Fibroblast of lung (primary cell): ENCODE results near the gene PIP4K2B.

ENCODE experiments used
- EZH2 ChIP-seq: IDR thresholded peaks from 2 replicates; pipeline ENCODE4 v1.5.1; 2012; ENCODE audit warnings: low read length, control low read depth, mild to moderate bottlenecking; ENCODE audit errors: missing control alignments
- TF ChIP-seq, protein P1 (sequence below), 2 donors: IDR thresholded peaks in 1 of 2; conservative IDR thresholded peaks in 1 of 2; 1 replicate in 1 of 2; 2 replicates in 1 of 2; pipeline ENCODE4 v1.5.1; 2011 to 2012; ENCODE audit warnings: low read length in 2 of 2, control low read depth in 1 of 2, inconsistent platforms in 1 of 2, low read depth in 1 of 2, mild to moderate bottlenecking in 1 of 2

DNA sequence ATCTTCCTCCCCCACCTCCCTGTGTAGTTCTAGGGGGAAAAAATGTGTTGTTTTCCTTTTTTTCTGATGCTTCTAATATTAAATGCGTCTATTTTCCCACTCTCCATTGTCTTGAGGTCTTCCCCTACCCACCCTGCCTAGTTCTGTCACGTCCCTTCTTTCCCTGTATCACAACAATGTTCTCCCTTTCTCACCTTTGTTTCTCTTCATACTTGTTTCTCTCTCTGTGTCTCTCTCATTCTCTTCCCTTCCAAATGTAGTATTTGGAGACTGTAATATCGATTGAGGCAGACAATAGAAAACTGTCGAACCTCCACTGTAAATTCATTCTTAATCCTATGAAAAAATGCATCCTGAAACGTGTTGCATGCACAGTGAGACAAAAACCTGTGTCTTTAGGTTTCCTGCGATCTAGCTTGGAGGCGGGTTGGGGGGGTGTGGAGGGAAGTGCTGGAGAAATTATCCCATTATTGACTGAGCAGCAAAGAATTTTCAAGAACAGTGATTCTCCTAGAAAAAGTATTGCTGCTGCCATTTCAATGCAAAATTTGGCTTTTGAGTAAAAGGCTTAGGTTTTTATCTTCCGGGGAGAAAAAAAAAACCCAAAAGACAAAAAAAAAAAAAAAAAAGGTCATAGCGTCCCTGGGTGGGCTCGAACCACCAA is 48.1 kb downstream of the PIP4K2B start:
- TF ChIP-seq, protein P1, sequence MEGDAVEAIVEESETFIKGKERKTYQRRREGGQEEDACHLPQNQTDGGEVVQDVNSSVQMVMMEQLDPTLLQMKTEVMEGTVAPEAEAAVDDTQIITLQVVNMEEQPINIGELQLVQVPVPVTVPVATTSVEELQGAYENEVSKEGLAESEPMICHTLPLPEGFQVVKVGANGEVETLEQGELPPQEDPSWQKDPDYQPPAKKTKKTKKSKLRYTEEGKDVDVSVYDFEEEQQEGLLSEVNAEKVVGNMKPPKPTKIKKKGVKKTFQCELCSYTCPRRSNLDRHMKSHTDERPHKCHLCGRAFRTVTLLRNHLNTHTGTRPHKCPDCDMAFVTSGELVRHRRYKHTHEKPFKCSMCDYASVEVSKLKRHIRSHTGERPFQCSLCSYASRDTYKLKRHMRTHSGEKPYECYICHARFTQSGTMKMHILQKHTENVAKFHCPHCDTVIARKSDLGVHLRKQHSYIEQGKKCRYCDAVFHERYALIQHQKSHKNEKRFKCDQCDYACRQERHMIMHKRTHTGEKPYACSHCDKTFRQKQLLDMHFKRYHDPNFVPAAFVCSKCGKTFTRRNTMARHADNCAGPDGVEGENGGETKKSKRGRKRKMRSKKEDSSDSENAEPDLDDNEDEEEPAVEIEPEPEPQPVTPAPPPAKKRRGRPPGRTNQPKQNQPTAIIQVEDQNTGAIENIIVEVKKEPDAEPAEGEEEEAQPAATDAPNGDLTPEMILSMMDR (conservative IDR thresholded peaks at IDR 0.05 in 1 of 2, IDR thresholded peaks at IDR 0.05 in 1 of 2; ENCODE audit: low read depth in 1 of 2, low read length in 2 of 2): no peak
- no peak for TF ChIP-seq EZH2
